GM19324 (cell line): ENCODE results near the gene ATP6V0D1.

Experiments used
- ATAC-seq: cut with Tn5 transposase; IDR thresholded peaks from one replicate; pipeline ENCODE4 v1.9.1; 2021; ENCODE audit warnings: mild to moderate bottlenecking, moderate library complexity; ENCODE audit not compliant: unreplicated experiment, low FRiP score

ATP6V0D1 gene

DNA sequence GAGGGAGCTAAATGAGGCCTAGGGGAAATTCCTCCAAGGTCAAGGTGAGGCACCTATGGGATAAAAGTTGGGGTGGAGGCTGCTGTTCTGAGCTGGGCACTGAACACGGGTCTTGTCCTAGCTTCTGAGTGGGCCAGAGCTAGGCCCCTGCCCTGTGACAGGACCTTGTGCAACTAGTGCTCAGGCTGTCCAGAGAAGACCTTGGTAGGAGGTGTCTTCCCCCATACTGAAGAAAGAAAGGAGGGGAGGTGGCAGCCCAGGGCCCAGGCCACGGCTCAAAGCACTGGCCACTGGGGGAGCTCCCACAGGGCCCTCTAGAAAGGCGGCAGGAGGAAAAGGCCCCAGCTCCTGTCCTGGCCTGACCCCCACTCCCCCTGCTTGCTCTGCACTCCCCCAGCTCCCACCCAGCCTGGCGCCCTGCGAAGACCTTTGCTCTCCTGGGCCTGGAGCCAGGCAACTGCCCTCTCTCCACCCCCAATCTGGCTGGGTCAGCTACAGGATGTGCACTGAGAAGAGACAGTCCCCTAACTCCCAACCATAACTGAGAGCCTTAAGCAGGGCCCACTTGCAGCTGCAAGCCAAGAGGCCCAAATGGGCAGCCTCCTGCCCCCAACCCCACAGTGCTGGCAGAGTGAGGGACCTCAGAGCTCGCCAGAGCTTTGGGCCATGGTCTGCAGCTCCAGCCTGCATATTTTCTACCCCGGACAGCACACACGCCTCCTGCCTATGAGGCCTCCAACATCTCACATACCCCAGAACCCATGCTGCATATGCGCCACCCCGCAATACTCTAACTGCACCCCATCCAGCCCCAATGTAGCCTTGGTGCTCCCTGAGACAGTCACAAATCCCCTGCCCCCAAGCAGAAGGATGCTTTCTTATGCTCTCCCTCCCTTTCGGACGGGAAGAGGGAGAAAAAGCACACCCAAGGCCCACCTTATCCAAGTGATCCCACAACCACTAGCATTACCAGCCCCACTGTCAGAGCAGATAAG is 34.7 kb downstream of the ATP6V0D1 start:
- ATAC-seq, result no peak

DNA sequence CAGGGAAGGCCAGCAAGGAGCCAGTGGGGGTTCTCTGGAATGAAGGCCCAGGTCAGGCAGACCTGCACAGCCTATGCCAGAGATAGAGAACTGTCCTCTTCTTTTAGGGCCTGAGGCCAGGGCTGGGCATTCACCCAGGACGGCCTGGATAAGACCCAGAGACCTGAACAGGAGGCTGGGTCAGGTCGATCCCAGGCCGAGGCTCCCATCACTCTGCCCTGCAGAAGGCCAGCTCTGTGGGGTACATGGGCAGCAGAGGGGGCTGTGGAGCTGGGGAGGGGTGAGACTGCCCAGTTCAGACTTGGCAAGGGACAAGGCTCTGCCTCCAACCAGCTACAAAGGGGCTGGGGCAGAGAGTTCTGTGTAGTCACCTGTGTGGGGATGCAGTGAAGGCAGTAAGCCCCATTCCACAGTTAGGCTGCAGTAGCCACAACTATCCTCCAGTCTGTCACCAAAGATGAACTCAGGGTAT is 35.5 kb downstream of the ATP6V0D1 start:
- ATAC-seq, result no peak

DNA sequence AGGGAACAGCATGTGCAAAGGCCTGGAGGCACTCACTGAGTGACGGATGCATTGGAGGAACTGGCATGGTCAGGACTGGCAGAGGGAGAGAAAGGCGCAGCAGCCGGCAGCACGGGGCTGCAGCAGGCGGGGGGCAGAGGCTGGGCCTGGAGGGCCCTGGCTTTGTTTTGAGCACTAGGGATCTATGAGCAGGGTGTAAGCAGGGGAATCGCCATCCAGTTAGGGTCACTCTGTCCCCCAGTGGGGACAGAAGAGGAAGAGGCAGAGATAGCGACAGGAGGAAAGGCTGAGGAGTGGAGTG is 35.9 kb downstream of the ATP6V0D1 start:
- no peak for ATAC-seq

DNA sequence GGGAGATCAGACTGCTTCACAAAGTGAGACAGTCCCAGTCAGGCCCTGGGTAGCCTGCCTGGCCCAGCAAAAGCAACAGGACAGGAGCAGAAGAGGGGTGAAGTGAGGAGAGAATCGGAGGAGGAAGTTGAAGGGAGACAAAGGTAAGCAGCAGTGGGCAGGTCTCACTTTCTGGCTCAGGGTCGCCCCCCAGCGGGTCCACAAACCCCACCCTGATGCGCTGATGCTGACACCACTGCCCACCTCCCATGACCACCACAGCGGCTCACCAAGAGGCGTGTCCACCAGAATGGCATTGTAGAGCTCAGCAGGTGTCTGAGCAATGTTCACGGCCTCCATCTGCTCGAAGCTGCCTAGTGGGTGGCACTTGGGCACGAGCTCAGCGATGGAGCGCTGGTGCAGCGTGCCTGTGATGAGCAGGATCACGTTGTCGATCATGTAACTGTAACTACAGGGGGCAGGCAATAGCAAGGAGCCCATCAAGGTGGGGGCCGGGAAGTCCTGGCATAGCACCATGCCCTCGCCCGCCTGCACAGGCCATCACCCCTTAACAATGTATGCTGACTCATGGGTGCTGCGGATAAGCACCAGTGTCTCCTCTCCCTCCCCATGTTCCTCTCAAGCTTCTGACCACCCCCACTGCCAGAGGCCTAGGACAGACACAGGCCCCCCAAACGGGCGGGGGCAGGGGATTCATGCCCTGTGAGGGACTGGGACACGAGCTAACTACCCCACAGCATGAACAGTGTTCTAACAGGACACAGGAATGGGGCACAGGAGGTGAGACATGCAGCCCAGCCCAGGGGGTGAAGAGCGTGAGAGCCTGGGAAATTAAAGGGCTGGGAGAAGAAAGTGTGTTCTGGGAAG is 36.5 kb downstream of the ATP6V0D1 start:
- ATAC-seq, result no peak

DNA sequence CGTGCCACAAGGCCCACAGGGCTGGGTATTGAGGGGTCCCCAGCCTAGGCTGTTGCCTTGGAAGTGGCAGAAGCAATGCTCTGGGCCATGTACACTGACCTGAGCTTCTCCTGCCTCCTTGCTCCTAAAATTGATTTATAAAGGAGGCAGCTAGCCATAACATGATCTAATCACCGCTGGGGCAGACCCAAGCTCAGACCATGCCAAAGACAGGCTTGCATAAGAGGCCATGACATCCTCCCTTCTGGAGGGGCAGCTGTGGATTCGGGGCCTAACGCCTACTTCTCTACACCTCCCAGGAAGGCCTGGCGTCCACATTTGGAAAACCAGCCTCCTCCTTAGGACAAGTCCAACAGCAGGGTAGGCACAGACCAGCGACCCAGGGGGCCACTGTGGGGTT is 37.7 kb downstream of the ATP6V0D1 start:
- ATAC-seq, result no peak

DNA sequence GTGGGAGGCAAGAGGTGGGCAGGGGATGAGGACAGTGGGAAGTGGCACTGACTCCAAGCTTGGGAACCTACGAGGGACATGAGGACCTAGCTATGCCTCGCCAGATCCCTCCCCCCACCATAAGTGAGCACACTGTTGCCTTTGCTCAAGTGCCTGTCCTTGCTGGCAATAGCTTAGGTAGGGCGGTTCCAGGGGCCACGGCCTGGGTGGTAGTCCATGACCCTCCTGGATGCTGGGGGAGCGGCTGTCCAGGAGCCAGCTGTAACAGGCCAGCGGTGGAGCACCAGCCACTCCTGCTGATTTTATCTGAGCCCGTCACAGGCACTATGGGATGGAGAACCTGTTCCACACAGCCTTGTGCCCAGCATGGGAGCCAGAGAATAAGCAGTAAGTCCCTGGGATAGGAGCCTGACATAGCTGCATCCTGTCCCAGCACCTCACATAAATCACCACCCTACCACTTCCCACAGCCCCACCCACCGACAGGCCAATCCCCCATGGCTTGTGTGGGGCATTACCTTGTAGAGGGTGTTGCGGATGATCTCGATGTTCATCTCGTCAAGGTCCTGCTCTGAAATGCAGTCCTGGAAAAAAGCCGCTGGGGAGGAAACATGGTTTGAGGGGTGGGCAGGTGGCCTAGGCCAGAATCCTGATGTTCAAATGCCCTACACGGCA is 38.2 kb downstream of the ATP6V0D1 start:
- no peak for ATAC-seq

DNA sequence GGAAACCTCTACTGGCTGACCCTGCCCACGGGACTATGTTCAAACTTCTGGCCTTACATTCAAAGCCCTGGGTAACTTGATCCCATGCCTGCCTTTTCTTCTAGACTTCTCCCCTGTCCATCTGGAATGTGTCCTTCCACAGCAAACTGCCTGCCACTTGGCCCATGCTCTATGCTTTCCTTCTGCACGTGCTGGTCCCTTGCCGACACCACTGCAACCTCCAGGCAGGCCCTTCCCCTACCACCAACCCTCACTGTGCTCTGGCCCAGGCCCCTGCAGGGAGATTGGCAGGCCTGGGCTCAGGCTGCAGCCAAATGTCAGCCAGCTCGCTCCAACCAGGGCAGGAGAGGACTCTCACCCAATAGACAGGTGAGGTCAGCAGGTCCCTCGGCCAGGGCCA is 39.0 kb downstream of the ATP6V0D1 start:
- no peak for ATAC-seq

DNA sequence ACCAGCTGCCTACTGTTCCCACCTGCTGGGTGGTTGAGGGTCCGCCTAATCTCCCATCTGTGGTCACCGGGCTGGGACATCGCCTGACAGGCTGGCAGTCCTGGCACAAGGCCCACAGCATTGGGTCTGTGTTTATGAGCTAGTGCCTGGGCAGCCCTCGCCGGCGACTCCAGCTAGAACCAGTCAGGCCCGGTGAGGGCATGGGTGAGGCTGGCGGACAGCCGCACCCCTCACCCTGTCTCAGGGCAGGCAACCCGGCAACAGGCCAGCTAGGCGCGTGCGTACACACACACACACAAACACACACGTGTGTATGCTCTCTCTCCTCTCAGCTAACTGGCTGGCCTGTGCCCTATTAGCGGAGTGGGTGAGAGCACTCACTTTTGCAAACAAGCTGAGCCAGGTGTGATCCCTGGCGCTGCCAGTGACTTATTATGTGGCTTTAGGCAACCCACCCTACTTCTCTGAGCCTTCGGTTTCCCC is 39.6 kb downstream of the ATP6V0D1 start:
- no peak for ATAC-seq

DNA sequence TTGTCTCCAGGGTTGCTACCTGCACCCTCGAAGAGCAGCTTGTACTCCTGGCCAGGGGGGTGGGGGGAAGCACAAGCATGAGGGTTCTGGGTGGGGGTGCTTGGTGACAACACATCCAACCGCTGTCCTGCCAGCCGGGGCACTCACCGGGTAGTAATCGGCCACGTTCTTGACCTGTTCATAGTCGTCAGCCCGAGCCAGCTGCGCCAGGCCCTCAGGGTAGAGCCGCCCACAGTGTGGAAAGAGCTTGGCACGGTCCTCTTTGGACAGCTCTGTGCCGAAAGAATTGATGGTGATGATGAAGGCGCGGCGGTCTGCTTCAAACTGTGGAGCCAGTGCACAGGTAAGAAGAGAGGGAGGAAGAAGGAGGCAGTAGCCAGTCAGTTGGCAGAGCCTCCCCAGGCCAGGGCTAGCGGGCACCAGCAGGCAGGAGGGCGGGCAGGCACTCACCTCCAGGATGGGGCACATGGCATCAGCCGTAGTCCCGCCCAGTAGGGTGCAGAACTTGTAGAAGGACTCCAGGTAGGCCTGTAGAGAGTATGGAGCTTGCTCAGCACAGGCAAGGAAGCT is 42.0 kb downstream of the ATP6V0D1 start:
- ATAC-seq, result no peak

DNA sequence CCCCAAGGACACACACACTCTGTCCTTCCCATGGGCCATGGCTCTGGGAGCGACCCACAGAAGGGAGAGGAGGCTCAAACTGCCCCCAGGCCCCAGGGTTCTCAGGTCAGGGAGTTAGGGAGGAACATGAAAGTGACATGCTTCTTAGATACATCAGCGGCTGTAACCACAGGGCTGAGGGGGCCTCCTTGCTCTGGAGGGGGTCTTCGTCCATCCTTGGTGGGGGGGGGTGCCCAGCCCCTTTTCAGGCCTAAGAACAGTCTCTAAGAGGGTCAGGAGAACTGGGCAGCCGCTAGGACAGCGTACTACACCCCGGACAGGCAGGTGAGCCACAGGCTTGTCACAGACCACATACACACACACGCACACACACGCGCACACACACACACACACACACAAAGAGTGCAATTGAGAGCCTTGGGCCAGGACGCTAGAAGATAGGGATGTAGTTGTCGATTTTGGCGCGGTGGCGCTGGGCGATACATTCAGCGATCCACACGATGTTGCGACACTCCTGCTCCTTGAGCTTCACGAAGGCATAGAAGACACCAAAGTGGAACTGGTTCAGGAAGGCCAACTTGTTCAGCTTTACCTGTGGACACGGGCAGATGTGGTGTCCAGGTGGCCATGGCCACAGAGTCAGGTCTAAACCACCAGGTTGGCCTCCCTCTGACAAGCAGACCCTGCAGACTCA is 42.7 kb downstream of the ATP6V0D1 start:
- ATAC-seq, result no peak

DNA sequence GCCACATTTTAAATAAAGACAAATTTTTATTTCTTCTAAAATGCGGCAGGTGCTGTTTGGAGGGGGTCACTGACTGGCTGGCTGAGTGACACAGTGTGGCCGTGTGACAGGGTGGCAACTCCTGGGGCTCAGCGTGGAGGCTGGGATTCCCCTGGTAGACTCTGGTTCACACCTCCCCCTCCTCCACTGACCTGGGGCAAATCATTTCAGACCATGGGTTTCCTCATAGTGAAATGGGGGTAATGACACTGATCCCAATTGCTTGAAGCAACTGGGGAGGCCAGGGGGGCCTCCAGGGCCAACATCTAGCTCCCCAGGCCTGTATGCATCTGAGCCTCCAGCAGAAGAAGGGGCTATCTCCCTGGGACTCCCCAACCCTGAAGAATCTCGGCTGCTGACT is 43.4 kb downstream of the ATP6V0D1 start:
- no peak for ATAC-seq

DNA sequence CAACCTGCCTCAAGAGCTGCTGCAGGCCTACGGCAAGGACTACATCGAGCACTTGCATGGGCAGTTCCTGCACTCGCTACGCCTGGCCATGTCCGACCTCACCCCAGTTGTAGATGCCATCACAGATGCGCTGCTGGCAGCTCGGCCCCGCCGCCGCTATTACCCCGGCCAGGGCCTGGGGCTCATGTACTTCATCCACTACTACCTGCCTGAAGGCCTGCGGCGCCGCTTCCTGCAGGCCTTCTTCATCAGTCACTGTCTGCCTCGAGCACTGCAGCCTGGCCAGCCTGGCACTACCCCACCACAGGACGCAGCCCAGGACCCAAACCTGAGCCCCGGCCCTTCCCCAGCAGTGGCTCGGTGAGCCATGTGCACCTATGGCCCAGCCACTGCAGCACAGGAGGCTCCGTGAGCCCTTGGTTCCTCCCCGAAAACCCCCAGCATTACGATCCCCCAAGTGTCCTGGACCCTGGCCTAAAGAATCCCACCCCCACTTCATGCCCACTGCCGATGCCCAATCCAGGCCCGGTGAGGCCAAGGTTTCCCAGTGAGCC is 44.2 kb downstream of the ATP6V0D1 start:
- no peak for ATAC-seq

DNA sequence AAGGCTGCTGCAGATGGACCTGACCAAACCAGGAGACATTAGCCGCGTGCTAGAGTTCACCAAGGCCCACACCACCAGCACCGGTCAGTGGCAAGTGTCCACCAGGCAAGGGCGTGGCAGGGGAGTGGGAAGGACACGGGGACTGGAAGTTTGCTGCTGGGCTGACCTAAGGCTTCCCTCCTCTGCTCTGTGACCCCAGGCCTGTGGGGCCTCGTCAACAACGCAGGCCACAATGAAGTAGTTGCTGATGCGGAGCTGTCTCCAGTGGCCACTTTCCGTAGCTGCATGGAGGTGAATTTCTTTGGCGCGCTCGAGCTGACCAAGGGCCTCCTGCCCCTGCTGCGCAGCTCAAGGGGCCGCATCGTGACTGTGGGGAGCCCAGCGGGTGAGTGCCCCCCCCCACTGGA is 45.2 kb downstream of the ATP6V0D1 start:
- ATAC-seq, result no peak

DNA sequence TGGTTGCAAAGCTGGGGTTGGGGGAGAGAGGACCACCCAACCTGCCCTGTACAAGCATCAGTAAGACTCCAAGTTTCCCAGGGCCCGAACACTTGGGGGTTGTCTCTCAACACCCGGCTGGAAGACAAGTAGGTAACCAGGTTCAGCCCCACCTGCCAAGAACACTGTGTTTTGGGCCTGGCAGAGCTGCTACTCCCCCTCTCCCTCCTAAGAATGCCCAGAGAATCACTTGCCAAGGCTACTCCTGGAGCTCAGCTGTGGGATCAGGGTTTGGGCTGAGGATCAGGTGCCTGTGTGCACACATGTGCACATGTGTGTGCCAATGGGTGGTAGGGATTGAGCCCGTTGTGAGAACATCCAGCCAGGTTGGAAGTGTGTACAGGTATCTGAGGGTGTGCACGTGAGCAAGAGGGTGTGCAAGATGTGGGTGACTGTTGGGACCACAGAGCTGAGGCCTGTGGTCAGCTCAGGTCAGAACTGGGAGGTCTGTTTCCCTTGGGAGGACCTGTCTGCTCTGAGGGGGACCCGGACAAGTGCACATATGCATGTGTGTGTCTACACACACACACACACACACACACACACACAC is 47.7 kb downstream of the ATP6V0D1 start:
- no peak for ATAC-seq

DNA sequence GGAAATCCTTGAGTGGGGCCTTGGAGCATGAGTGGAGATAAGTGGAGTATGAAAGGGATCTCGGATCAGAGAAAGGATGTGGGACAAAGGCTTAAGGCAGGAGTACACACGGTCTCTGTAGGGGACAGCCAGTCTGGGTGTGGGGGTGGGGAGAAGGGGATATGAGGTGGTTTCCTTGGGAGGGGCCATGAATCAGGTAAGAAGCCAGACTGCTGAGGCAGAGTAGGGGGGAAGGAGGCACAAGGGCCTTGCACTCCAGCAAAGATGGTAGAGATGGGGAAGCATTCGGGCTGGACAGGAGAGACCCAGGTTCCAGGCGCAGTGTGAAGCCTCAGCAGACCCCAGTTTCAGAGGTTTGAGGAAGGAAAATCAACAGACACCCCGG is 48.5 kb downstream of the ATP6V0D1 start:
- ATAC-seq, result no peak

DNA sequence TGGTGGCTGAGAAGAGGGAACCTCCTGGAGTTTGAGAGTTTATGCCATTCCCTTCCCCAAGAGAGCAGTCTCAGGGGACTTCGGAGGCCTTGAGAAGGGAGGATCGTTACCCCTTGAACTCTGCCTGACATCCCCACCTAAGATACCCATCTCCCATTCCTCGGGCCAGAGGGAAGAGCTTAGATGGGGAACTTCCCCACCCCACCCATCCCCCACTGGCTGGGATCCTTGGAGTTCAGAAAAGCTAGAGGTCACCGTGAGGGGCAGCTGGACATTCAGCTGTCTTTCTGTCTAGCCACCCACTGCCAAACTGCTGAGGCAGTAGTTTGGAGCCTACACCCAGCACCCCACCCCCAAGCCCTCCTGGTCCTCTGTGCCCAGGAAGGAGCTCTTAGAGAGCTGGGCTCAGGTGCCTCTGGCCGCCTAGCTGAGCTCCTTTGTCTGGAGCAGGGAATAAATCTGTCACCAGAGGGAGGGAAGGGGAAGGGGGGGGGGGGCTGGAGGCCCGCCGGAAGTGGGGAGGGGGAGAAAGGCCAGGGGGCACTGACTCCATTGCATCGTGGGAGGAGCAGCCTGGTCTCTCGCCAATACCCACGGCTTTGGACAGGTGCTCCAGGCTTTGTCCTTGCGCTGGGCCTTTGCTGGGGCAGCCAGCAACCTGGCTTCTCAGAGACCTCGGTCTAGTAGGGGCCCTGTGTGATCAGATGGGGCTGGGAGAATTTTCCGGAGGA is 49.0 kb downstream of the ATP6V0D1 start:
- ATAC-seq, result no peak

DNA sequence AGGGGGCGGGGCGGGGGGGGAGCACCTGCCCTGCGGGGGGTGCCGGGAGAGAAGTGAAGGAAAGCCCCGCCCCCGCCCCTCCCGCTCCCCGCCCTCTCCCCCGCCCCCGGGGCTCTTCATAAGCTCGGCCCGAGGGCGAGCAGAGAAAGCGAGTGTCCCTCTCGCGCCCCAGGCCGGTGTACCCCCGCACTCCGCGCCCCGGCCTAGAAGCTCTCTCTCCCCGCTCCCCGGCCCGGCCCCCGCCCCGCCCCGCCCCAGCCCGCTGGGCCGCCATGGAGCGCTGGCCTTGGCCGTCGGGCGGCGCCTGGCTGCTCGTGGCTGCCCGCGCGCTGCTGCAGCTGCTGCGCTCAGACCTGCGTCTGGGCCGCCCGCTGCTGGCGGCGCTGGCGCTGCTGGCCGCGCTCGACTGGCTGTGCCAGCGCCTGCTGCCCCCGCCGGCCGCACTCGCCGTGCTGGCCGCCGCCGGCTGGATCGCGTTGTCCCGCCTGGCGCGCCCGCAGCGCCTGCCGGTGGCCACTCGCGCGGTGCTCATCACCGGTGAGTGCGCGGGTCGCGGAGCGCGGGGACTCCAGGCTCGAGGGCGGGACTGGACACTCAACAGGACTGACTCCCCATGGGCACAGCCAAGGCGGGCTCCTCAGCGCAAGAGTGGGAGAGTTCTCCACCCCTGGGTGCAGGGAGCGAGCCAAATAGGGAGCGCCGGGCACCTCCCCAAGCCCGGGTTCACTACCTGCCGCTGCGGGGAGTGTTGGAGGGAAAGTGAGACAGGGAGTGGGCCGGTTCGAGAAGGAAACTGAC is 49.8 kb downstream of the ATP6V0D1 start, which contains the start of gene HSD11B2:
Gene HSD11B2, plus strand, starts transcription at position 145 of the 798 bp plus-strand sequence. Its CDS starts 128 bp downstream, at position 273.
- ATAC-seq, result no peak
